A673 (cell line): ENCODE data around the gene USP36. TPM values are rescaled to one million over a fixed set of nuclear protein-coding genes. Genes with fewer than 3 reads are reported as not detected.

Experiments used
- BruUV-seq: library from RNA; stranded (reverse); fragments of 400-500 nt; replicated peaks from 2 replicates; lab custom pipeline; 2021; lab: Mats Ljungman, UMichigan
- CTCF ChIA-PET: fragments of 300-600 bp; sonication (Branson Sonifier 250); formaldehyde crosslinking; loops from one replicate; lab custom pipeline; 2022; ENCODE audit warnings: antibody characterized with exemption; lab: Charles Lee
- POLR2A ChIA-PET: fragments of 300-600 bp; sonication (Branson Sonifier 250); formaldehyde crosslinking; loops from one replicate; lab custom pipeline; 2022; ENCODE audit warnings: antibody characterized with exemption; ENCODE audit not compliant: low non-redundant PET; lab: Charles Lee
- DNase-seq: peaks from one replicate; pipeline ENCODE4 v3.0.0-alpha.2; 2015; ENCODE audit warnings: low spot score
- H3K27ac ChIP-seq: fragments of 200-600 bp; sonication (generic); 2 replicates; pipeline ENCODE4 v1.5.1; 2016; ENCODE audit warnings: mixed run types, low read depth, mild to moderate bottlenecking, mixed read lengths, antibody characterized with exemption, low read length; ENCODE audit not compliant: poor library complexity, severe bottlenecking
- H3K27me3 ChIP-seq: fragments of 200-600 bp; sonication (generic); replicated peaks from 2 replicates; pipeline ENCODE4 v1.6.1; 2017; ENCODE audit warnings: mixed run types, low read depth, mild to moderate bottlenecking, mixed read lengths, antibody characterized with exemption, low read length; ENCODE audit not compliant: insufficient read depth, poor library complexity
- H3K36me3 ChIP-seq: fragments of 200-600 bp; sonication (generic); 2 replicates; pipeline ENCODE4 v1.6.1; 2016; ENCODE audit warnings: mixed run types, mild to moderate bottlenecking, mixed read lengths, antibody characterized with exemption, low read length; ENCODE audit not compliant: insufficient read depth, poor library complexity, severe bottlenecking
- H3K4me1 ChIP-seq: fragments of 200-600 bp; sonication (generic); 2 replicates; pipeline ENCODE4 v1.6.1; 2017; ENCODE audit warnings: mixed run types, mild to moderate bottlenecking, mixed read lengths, antibody characterized with exemption, low read length; ENCODE audit not compliant: insufficient read depth, poor library complexity, severe bottlenecking
- H3K4me3 ChIP-seq: fragments of 200-600 bp; sonication (generic); 2 replicates; pipeline ENCODE4 v1.5.1; 2016; ENCODE audit warnings: low read depth, mixed run types, mild to moderate bottlenecking, mixed read lengths, low read length; ENCODE audit not compliant: poor library complexity, severe bottlenecking
- H3K9me3 ChIP-seq: fragments of 200-600 bp; sonication (generic); 2 replicates; pipeline ENCODE4 v1.6.1; 2016; ENCODE audit warnings: mixed run types, low read depth, mild to moderate bottlenecking, mixed read lengths, antibody characterized with exemption, low read length; ENCODE audit not compliant: poor library complexity, severe bottlenecking
- EZH2 ChIP-seq: fragments of 200-600 bp; sonication (generic); IDR thresholded peaks from 2 replicates; pipeline ENCODE4 v1.6.1; 2017; ENCODE audit warnings: borderline replicate concordance, low read depth, mild to moderate bottlenecking, mixed read lengths, antibody characterized with exemption, low read length; ENCODE audit not compliant: poor library complexity, severe bottlenecking
- intact Hi-C: fragments of 100-400 bp; cut with micrococcal nuclease; formaldehyde crosslinking; loops from one replicate; pipeline ENCODE4 v1.10.0; 2022; ENCODE audit not compliant: unreplicated experiment
- total RNA-seq: library from RNA; stranded (reverse); gene quantifications from 2 replicates; pipeline ENCODE4 v1.2.3, GENCODE V29; 2021
- TF ChIP-seq, protein P1 (sequence below): fragments of 300-800, 200-600 bp; sonication (generic); conservative IDR thresholded peaks from 2 replicates; pipeline ENCODE4 v1.5.1; 2017; ENCODE audit warnings: low read depth, mild to moderate bottlenecking, antibody characterized with exemption, low read length, moderate library complexity, mixed read lengths

Gene USP36
- total RNA-seq, 1 experiment from 2014 or later: 74.9 TPM

DNA sequence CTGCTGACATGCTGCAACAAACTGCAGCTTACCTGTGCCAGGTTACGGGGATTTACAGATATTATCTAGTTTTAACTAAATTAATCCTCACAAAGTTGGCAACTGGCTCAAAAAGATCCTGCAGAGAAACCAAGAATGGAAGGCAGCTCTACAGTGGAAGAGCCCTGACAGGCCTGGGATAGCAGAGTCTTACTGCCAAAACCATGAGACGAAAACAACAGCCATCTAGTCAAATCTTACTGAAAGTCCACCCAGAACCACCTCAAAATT, 8.1 kb downstream of the USP36 start:
- no peak overlapping the region for H3K4me3 ChIP-seq
- CTCF ChIA-PET: interaction anchor here (1.1 kb wide), 1 partner anchor 33 kb away, joined by 3 read pairs; no protein-coding TSS in a partner anchor
- DNase-seq: no peak
- intact Hi-C loops: no loop called here
- BruUV-seq: no TSS peak
- H3K27ac ChIP-seq: no peak overlapping the region
- TF ChIP-seq, protein P1, sequence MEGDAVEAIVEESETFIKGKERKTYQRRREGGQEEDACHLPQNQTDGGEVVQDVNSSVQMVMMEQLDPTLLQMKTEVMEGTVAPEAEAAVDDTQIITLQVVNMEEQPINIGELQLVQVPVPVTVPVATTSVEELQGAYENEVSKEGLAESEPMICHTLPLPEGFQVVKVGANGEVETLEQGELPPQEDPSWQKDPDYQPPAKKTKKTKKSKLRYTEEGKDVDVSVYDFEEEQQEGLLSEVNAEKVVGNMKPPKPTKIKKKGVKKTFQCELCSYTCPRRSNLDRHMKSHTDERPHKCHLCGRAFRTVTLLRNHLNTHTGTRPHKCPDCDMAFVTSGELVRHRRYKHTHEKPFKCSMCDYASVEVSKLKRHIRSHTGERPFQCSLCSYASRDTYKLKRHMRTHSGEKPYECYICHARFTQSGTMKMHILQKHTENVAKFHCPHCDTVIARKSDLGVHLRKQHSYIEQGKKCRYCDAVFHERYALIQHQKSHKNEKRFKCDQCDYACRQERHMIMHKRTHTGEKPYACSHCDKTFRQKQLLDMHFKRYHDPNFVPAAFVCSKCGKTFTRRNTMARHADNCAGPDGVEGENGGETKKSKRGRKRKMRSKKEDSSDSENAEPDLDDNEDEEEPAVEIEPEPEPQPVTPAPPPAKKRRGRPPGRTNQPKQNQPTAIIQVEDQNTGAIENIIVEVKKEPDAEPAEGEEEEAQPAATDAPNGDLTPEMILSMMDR: no peak
- TF ChIP-seq EZH2: no peak
- peaks cover 90% of the 10 kb centered on the region for H3K36me3 ChIP-seq
- no peaks in the 10 kb centered on the region for H3K4me1 ChIP-seq
- H3K27me3 ChIP-seq: no peaks in the 10 kb centered on the region
- H3K9me3 ChIP-seq: no peaks in the 10 kb centered on the region
- POLR2A ChIA-PET: no interaction called here

DNA sequence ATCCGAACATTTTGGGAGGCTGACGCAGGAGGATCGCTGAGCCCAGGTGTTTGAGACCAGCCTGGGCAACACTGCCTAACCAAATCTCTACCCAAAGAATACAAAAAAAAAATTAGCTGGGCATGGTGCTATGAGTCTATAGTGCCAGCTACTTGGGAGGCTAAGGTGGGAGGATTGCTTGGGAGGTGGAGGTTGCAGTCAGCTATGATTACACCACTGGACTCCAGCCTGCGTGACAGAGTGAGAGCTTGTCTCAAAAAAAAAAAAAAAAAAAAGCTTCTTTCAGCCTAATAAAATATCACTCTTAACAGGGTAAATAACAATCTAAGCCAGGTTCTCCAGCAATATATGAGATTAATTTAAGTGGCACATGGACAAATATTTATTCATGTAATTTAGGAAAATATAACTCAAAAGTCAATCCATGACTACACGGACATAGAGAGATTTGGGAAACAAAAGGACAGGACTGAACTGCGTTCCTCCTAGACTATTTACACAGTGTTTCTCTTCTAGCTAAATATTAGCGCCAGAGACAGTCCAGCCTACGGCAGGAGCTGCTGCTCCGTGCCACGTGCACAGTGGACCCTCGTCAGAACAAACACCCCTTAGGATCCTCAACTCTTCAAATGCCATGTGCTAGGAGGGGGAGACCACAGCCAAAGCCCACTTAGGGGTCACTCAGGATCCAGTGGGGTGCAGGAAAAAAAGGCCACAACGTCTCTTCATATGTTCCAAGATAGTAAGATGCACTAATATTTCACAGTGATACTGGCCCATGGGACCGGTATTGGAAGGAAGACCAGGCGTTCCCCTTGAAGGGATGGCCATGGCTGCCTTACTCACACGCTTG, 8.7 kb downstream of the USP36 start:
- no peaks in the 10 kb centered on the region for H3K9me3 ChIP-seq
- no peak overlapping the region for H3K27ac ChIP-seq
- intact Hi-C loops: no loop called here
- no peak for DNase-seq
- peaks cover 88% of the 10 kb centered on the region for H3K36me3 ChIP-seq
- no peaks in the 10 kb centered on the region for H3K4me1 ChIP-seq
- no TSS peak for BruUV-seq
- CTCF ChIA-PET: interaction anchor here (1.1 kb wide), 1 partner anchor 34 kb away, joined by 3 read pairs; no protein-coding TSS in a partner anchor
- POLR2A ChIA-PET: no interaction called here
- H3K27me3 ChIP-seq: no peaks in the 10 kb centered on the region
- H3K4me3 ChIP-seq: no peak overlapping the region
- TF ChIP-seq EZH2: no peak
- TF ChIP-seq, protein P1: no peak

DNA sequence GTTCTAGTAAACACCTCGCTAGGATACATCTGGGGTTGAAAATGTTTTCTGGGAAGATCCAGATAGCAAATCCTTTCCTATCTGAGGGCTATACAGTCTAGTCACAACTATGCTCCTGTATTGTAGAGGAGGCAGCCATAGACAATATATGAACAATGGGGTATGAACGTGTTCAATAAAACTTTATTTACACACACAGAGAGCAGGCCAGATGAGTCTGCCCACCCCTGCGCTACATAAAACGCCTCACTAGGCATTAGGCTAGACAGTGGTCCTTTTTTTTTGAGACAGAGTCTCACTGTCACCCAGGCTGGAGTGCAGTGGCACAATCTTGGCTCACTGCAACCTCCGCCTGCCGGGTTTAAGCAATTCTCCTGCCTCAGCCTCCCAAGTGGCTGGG, 11.1 kb downstream of the USP36 start:
- Histone ChIP-seq H3K27me3 (no peaks in the 10 kb centered on the region), H3K9me3 (no peaks in the 10 kb centered on the region), H3K4me3 (no peak overlapping the region), H3K27ac (no peak overlapping the region), H3K36me3 (peaks cover 83% of the 10 kb centered on the region), H3K4me1 (no peaks in the 10 kb centered on the region)
- TF ChIP-seq, protein P1: no peak
- no peak for TF ChIP-seq EZH2
- intact Hi-C loops: no loop called here
- ChIA-PET CTCF (no interaction called here), POLR2A (no interaction called here)
- no peak for DNase-seq
- BruUV-seq: no TSS peak
